GM18520 (cell line): ENCODE data around the gene ELL3.
"Not testable (repeated sequence)": the region's sequence is repeated elsewhere in the genome, so short reads cannot be mapped to it uniquely, and the experiment has no call there.

Experiments
- ATAC-seq: cut with Tn5 transposase; IDR thresholded peaks from one replicate; pipeline ENCODE4 v1.9.1; 2021; ENCODE audit not compliant: unreplicated experiment

Gene ELL3

GRCh38 chr15:43792761-43793476, 16.2 kb upstream of the ELL3 start:
- ATAC-seq: no peak

- peak; percentile 85 for ATAC-seq
Measured at GRCh38 chr15:43791993-43792760, 15.4 kb upstream of the ELL3 start, which contains the start of gene SERF2. TSS of gene SERF2 (plus strand) at chr15:43792320. CDS start at chr15:43792377, 57 bp downstream.

- no peak for ATAC-seq
Measured at GRCh38 chr15:43789409-43789808, 12.6 kb upstream of the ELL3 start.

- ATAC-seq: no peak
Measured at GRCh38 chr15:43779016-43779415, 2.2 kb upstream of the ELL3 start.

GRCh38 chr15:43777267-43777914, 625 bp upstream of the ELL3 start:
- ATAC-seq: peak; percentile 37

- peak; percentile 33 for ATAC-seq
Measured at GRCh38 chr15:43776101-43776717, 557 bp downstream of the ELL3 start.

GRCh38 chr15:43775411-43775965, 1.3 kb downstream of the ELL3 start:
- ATAC-seq: no peak

- ATAC-seq: no peak
Measured at GRCh38 chr15:43774062-43774461, 2.7 kb downstream of the ELL3 start.

- ATAC-seq: no peak
Measured at GRCh38 chr15:43772624-43773023, 4.1 kb downstream of the ELL3 start.

GRCh38 chr15:43771816-43772215, 5.0 kb downstream of the ELL3 start:
- ATAC-seq: no peak

- no peak for ATAC-seq
Measured at GRCh38 chr15:43769584-43770228, 7.1 kb downstream of the ELL3 start.

GRCh38 chr15:43763819-43764446, 12.8 kb downstream of the ELL3 start:
- no peak for ATAC-seq

GRCh38 chr15:43762824-43763223, 13.9 kb downstream of the ELL3 start:
- ATAC-seq: no peak

- no peak for ATAC-seq
Measured at GRCh38 chr15:43751885-43752284, 24.9 kb downstream of the ELL3 start.

GRCh38 chr15:43749690-43750345, 26.9 kb downstream of the ELL3 start:
- peak; percentile 39 for ATAC-seq

- ATAC-seq: no peak
Measured at GRCh38 chr15:43748376-43748775, 28.4 kb downstream of the ELL3 start.

GRCh38 chr15:43746903-43747309, 29.9 kb downstream of the ELL3 start:
- ATAC-seq: not testable (repeated sequence)

GRCh38 chr15:43746245-43746902, 30.4 kb downstream of the ELL3 start, which contains the start of gene PDIA3:
TSS of gene PDIA3 (plus strand) at chr15:43746438. CDS start at chr15:43746540, 102 bp downstream.
- peak; percentile 73 for ATAC-seq

GRCh38 chr15:43735416-43735815, 41.4 kb downstream of the ELL3 start:
- ATAC-seq: peak; percentile 34
